Stimulated activated CD4-positive, alpha-beta T cell treated with anti-CD3 and anti-CD28 coated beads, Interleukin-4, amount 100 ng/mL, for 24 hours (primary cell): ENCODE measurements around the gene MSH6.

Experiments used
- DNase-seq: peaks from one replicate; pipeline ENCODE4 v3.0.0-alpha.2; 2020

Gene MSH6

GRCh38 chr2:47784352-47784851, 1.5 kb downstream of the MSH6 start:
- no peak for DNase-seq

- DNase-seq: no peak
These were observed 3.0 kb downstream of the MSH6 start for GRCh38 chr2:47785986-47786385.

GRCh38 chr2:47796090-47796697, 13.2 kb downstream of the MSH6 start:
- DNase-seq: no peak

- DNase-seq: no peak
These were observed 15.7 kb downstream of the MSH6 start for GRCh38 chr2:47798631-47799030.

DNA sequence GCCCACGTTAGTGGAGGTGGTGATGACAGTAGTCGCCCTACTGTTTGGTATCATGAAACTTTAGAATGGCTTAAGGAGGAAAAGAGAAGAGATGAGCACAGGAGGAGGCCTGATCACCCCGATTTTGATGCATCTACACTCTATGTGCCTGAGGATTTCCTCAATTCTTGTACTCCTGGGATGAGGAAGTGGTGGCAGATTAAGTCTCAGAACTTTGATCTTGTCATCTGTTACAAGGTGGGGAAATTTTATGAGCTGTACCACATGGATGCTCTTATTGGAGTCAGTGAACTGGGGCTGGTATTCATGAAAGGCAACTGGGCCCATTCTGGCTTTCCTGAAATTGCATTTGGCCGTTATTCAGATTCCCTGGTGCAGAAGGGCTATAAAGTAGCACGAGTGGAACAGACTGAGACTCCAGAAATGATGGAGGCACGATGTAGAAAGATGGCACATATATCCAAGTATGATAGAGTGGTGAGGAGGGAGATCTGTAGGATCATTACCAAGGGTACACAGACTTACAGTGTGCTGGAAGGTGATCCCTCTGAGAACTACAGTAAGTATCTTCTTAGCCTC, 16.2 kb downstream of the MSH6 start:
- no peak for DNase-seq

- DNase-seq: no peak
These were observed 18.2 kb downstream of the MSH6 start for GRCh38 chr2:47801118-47801517.

- DNase-seq: no peak
These were observed 20.4 kb downstream of the MSH6 start for GRCh38 chr2:47803363-47803762.

DNA sequence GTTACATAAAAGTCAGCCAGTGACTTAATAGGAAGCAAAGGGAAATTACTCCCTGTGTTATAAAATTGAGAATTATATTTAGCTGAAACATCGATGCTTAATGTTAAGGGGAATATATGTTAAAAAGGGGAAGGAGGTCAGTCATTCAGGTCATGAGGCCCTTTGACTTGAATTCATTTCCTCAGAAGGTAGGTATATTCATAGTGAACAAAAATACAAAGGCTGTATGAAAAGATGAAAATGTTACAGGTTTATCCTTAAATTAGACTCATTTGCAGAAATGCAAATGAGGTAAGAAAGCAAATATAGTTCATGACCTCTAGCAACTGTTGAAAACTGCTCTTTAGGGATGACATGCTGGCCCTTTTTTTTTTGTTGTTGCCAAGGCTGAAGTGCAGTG, 20.8 kb downstream of the MSH6 start:
- no peak for DNase-seq

DNA sequence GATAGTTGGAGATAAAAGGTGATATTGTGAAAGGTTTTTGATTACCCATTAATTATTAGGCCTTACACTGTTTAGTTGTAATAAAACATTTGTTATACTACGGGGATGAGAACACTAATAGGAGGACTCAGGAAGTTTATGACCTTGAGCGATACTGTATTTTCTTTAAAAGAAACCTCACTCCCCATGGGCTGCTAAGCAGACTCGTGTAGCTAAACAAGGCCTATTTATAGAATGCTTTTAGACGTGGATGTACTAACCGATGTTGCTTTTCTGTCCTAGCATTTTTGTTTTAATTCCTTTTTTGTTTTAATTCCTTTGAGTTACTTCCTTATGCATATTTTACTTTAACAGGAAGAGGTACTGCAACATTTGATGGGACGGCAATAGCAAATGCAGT, 22.9 kb downstream of the MSH6 start:
- no peak for DNase-seq

DNA sequence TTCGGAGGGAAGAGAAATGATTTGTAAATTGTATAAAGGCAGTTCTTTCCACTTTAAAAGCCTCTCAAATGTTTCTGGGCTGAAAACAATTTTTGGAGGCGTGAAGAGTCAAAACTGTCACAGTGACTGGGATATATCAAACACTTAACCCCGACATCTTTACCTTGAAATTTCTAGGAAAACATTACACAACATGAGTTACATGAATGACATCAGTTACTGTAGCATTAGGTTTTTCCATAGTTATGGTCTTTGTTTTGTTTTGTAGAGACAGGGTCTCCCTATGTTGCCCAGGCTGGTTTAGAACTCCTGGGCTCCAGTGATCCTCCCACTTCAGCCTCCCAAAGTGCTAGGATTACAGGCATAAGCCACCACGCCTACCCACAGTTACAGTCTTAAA, 25.7 kb downstream of the MSH6 start:
- no peak for DNase-seq

- DNase-seq: no peak
These were observed 27.0 kb downstream of the MSH6 start for GRCh38 chr2:47809903-47810302.

DNA sequence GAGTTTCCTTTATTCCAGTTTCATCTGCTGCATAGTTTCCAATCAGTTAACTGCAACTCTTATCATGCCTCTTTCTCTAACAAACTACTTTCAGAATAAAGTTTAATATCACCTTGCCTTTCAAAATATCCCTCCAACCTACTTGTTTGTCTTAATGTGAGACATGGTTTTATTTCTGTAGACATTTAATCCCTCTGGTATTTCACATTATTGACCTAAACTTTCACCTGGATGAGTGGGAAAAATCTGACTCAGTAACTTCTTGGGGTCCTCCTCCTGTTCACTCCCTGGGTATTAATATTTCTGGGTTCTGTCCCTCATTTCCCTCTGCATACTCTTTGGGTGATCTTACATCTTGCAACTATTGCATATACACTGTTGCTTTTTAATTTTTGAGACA, 27.9 kb downstream of the MSH6 start:
- DNase-seq: no peak

- DNase-seq: no peak
These were observed 28.7 kb downstream of the MSH6 start for GRCh38 chr2:47811668-47812067.

DNA sequence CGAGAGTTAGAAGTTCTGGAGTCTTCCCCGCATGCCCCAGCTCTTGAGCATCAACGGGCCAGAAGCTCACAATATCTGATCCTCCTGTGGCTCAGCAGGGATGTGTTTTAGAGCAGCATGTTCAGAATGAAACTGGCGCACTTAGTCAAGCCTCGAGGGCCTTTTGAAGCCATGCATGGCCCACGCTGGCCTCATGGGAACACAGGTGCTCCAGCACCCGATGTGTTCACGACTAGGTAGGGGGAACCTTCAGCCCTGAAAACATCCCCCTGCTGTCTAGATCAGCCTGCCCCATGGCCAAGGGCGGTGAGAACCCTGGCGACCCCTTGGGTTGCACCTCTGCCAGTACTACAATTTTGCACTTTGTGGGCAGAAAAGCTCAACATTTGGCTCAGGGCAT, 32.8 kb downstream of the MSH6 start:
- DNase-seq: no peak

DNA sequence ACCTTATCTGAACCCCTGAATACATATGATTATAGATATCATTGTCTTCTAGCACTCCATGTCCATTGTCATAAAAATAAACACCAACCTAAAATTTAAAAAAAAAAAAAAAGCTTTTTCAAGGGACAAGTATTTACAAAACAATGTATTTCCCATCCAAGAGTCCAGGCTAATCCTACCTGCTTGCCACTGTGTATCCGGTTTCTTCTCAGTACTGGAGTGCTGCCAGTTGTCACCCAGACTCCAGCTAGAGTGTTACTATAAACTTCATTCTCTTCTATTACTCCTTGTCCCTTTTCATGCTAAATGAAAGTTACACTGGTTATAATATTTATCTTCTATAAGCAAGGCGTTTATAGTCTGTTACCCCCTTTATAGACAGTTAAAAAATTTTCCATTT, 35.8 kb downstream of the MSH6 start:
- DNase-seq: no peak

DNA sequence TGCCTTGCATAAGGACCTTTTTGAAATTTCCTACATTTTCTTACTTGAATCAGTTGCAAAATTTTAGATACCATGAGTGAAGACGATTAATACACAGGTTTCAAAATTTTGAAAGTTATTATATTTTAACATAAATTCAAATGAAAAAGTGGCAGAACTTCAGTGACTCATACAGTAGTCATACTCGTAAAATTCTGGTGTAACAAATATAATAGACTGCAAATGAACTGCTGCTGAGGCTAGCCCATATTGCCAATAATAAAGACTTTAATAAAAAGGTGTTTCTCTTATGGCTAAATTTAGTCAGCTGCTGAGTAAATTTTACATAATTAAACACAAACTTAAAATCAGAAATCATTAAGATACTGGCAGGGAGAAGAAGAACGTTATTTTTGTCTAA, 36.9 kb downstream of the MSH6 start:
- DNase-seq: no peak

DNA sequence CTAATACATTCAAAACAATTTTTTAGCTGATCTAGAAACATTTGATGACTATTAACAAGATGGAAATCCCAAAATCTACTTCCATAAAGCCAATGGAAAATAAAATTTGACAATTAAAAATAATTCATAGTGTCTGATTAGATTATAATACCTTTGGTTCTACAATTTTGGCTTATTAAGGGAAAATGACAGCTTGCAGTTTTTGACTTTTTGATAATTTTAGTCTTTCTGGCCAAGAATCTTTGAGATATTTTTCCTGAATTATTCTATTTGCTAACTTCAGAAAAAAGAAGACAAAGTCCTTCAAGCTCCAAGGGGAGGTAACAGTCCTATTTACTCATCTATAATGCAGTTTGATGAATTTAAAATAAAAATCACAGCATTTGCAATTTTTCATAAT, 39.6 kb downstream of the MSH6 start:
- DNase-seq: no peak

GRCh38 chr2:47833516-47833968, 50.6 kb downstream of the MSH6 start:
- DNase-seq: no peak

- no peak for DNase-seq
These were observed 55.3 kb downstream of the MSH6 start for GRCh38 chr2:47838249-47838648.

- no peak for DNase-seq
These were observed 55.7 kb downstream of the MSH6 start for GRCh38 chr2:47838686-47839085.

DNA sequence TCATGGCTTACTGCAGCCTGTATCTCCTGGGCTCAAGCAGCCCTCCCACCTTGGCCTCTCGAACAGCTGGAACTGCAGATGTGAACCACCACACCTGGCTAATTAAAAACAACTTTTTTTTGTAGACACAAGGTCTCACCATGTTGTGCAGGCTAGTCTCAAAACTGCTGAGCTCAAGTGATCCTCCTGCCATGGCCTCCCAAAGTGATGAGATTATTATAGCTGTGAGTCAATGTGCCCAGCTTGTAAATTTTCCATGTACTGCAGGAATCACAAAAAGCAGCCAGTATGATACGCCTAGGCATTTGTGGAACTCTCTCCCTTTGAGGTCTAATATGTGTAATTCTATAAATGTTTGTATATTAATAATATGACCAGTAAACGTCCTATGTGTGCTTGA, 59.9 kb downstream of the MSH6 start:
- DNase-seq: no peak

DNA sequence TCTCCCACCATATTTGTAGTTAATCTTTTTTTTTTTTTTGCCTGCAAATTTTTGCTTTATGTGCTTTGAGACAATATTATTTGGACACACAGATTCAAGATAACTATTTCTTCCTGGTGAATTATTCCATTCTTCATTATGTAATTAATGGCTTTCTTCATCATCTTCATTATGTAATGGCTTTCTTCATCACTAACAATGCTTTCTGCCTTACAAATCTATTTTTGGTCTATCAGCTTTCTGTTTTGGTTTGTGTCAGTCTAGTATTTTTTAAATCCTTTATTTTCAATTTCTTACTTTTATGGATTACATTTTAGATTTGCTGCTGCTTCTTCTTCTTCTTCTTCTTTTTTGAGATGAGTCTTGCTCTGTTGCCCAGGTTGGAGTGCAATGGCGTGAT, 60.5 kb downstream of the MSH6 start:
- DNase-seq: no peak

DNA sequence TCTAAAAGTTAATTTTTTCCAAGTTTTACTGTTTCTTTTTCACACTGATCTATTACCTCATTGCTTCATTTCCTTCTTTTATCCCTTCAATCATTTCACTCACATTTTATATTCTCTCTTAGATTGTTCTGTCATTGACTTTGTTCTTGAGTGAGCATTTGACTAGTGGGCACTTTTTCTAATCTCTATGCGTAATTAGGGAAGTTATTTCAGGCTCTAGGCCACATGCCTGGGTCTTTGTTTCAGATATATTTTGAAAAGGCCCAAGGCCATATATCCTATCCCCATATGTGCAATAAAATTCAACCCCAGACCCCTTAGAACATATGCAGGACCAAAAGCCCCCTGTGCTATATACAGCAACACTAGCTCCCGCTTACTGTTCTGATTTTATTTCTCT, 61.2 kb downstream of the MSH6 start:
- DNase-seq: no peak

DNA sequence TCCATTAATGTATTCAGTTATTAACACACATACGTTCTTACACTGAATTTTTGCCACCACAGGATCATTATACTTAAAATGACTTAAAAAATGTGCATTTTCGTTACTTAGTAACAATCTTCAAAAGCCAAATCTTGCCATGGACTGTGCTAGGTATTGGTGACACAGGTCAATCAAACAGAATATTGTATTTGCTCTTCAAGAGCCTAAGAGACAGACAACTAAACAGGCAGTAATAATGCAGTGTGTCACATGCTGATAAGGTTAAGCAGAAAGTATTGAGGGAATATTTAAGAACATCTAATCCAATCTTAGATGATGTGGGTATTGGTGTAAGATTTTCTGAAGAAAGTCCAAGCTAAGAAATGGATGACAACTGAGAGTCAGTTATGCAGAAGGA, 66.4 kb downstream of the MSH6 start:
- DNase-seq: no peak

- no peak for DNase-seq
These were observed 67.3 kb downstream of the MSH6 start for GRCh38 chr2:47850198-47850597.
